Ishikawa (cell line): ENCODE data around the gene MAPKAPK5.

Source experiments
- CEBPB ChIP-seq: IDR thresholded peaks from 2 replicates; pipeline ENCODE4 v1.6.1; 2012
- CREB1 ChIP-seq: IDR thresholded peaks from 2 replicates; pipeline ENCODE4 v1.6.1; 2012; ENCODE audit warnings: low read depth
- EGR1 ChIP-seq: IDR thresholded peaks from 2 replicates; pipeline ENCODE4 v1.6.1; 2012
- EP300 ChIP-seq: IDR thresholded peaks from 2 replicates; pipeline ENCODE4 v1.6.1; 2012; ENCODE audit warnings: borderline replicate concordance
- NFIC ChIP-seq: IDR thresholded peaks from 2 replicates; pipeline ENCODE4 v1.6.1; 2012
- RAD21 ChIP-seq: IDR thresholded peaks from 2 replicates; pipeline ENCODE4 v1.6.1; 2012; ENCODE audit warnings: low read depth
- TCF12 ChIP-seq: IDR thresholded peaks from 2 replicates; pipeline ENCODE4 v1.6.1; 2012; ENCODE audit warnings: low read depth
- TEAD4 ChIP-seq: IDR thresholded peaks from 2 replicates; pipeline ENCODE4 v1.6.1; 2012
- YY1 ChIP-seq: IDR thresholded peaks from 2 replicates; pipeline ENCODE4 v1.6.1; 2012; ENCODE audit warnings: low read depth
- TF ChIP-seq, protein P1 (sequence below): IDR thresholded peaks from 2 replicates; pipeline ENCODE4 v1.6.1; 2012
- TF ChIP-seq, protein P2 (sequence below): IDR thresholded peaks from 2 replicates; pipeline ENCODE4 v1.6.1; 2012

DNA sequence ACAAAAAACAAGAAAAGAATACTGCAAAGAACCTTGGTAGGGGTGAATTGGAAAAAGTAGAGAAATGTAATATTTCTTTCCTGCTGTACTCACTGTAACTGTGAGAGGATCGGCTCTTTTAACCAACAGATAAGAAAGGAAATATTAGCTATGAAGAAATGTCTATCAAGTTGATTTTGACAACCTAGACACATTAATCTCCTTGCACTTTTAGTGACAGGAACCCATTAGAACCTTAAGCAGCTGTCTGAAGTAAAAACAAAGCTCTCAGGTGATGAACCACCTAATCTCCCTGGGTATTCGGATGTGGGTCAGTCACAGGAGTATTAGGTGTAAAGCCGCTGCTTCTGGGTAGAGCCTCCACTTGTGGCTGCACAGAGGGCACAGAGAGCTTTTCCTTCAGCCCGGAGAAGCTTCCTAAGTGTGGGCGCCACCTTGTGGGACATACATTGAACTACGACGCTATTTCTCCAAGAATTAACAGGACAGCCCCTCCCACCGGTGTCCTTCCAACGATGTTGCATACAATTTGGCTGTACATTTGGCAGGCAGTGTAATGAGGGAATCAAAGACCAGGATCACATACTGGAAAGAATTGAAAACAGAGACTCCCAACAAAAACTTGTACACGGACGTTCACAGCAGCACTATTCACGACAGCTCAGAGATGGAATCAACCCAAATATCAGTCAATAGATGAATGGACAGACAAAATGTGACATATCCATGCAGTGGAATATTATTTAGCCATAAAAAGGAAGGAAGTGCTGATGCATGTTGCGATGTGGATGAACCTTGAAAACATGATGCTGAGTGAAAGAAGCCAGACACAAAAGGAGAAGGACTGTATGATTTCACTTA is 28.9 kb upstream of the MAPKAPK5 start:
- TF ChIP-seq, protein P1, sequence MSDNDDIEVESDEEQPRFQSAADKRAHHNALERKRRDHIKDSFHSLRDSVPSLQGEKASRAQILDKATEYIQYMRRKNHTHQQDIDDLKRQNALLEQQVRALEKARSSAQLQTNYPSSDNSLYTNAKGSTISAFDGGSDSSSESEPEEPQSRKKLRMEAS, result no peak
- TF ChIP-seq CEBPB, result no peak
- TF ChIP-seq, protein P2, sequence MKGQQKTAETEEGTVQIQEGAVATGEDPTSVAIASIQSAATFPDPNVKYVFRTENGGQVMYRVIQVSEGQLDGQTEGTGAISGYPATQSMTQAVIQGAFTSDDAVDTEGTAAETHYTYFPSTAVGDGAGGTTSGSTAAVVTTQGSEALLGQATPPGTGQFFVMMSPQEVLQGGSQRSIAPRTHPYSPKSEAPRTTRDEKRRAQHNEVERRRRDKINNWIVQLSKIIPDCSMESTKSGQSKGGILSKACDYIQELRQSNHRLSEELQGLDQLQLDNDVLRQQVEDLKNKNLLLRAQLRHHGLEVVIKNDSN, result no peak
- no peak for TF ChIP-seq YY1
- no peak for TF ChIP-seq TCF12
- TF ChIP-seq EP300, result no peak
- TF ChIP-seq EGR1, result no peak
- no peak for TF ChIP-seq NFIC
- TF ChIP-seq RAD21, result peak; percentile 86
- TF ChIP-seq CREB1, result no peak
- no peak for TF ChIP-seq TEAD4
